HG02885 (cell line): ENCODE data around the gene RGS9BP.

Experiments used
- ATAC-seq: cut with Tn5 transposase; IDR thresholded peaks from one replicate; pipeline ENCODE4 v1.9.1; 2021; ENCODE audit warnings: mild to moderate bottlenecking; ENCODE audit not compliant: unreplicated experiment, poor library complexity

RGS9BP gene

GRCh38 chr19:32669310-32669709, 6.3 kb upstream of the RGS9BP start:
- ATAC-seq: no peak

- ATAC-seq: no peak
Measured at GRCh38 chr19:32671883-32672593, 3.6 kb upstream of the RGS9BP start.

GRCh38 chr19:32672841-32673240, 2.8 kb upstream of the RGS9BP start:
- no peak for ATAC-seq

GRCh38 chr19:32673573-32673972, 2.1 kb upstream of the RGS9BP start:
- no peak for ATAC-seq

- no peak for ATAC-seq
Measured at GRCh38 chr19:32674153-32674930, 1.3 kb upstream of the RGS9BP start.

- peak; percentile 97 for ATAC-seq
Measured at GRCh38 chr19:32674931-32675719, 523 bp upstream of the RGS9BP start, which contains the start of gene ANKRD27. ANKRD27 (minus strand) TSS chr19:32675180; CDS start chr19:32659015, 16,165 bp downstream.

- no peak for ATAC-seq
Measured at GRCh38 chr19:32676186-32676894, 692 bp downstream of the RGS9BP start.

- no peak for ATAC-seq
Measured at GRCh38 chr19:32676895-32677359, 1.3 kb downstream of the RGS9BP start.

GRCh38 chr19:32677657-32678056, 2.0 kb downstream of the RGS9BP start:
- ATAC-seq: no peak

- no peak for ATAC-seq
Measured at GRCh38 chr19:32680986-32681385, 5.3 kb downstream of the RGS9BP start.

- no peak for ATAC-seq
Measured at GRCh38 chr19:32682317-32682716, 6.7 kb downstream of the RGS9BP start.

- ATAC-seq: no peak
Measured at GRCh38 chr19:32686847-32687475, 11.3 kb downstream of the RGS9BP start.

GRCh38 chr19:32687681-32688080, 12.0 kb downstream of the RGS9BP start:
- ATAC-seq: no peak

- no peak for ATAC-seq
Measured at GRCh38 chr19:32688311-32688710, 12.7 kb downstream of the RGS9BP start.

- peak; percentile 83 for ATAC-seq
Measured at GRCh38 chr19:32691291-32691951, 15.8 kb downstream of the RGS9BP start, which contains the start of gene NUDT19. NUDT19 (plus strand) TSS chr19:32691821; CDS start chr19:32691961, 140 bp downstream.

GRCh38 chr19:32691952-32692726, 16.5 kb downstream of the RGS9BP start:
- peak; percentile 67 for ATAC-seq

GRCh38 chr19:32692727-32693061, 17.0 kb downstream of the RGS9BP start:
- peak; percentile 1 for ATAC-seq
